Measurements from ENCODE around the gene PSMD2.

The PSMD2 gene

DNA sequence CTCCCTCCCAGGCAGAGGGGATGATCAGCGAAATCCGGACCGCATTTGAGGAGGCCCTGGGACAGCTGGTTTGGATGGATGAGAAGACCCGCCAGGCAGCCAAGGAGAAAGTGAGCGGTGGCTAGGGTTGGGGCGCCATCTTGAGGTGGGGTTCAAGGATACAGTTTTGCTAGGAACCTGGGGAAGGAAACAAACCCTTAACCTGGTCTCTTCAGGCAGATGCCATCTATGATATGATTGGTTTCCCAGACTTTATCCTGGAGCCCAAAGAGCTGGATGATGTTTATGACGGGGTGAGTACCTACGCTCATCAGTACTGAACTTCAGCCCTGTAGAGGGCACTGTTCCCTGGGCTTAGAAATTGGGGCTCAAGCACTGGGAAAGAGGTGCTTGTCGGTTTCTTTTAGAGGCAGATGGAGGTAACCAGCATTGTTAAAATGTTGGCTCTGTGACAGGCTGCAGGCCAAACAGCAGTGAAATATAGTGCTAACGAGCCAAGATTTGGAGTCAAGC is 9.6 kb upstream of the PSMD2 start:
- no peaks in the 10 kb centered on the region for H3K4me1 ChIP-seq
- no peaks in the 10 kb centered on the region for H3K36me3 ChIP-seq
- peaks cover 0 to 26% of the 10 kb centered on the region in 2 donors for H3K27me3 ChIP-seq
- intact Hi-C loops (cut with DNase I; ENCODE audit: low total_unique reads), result no loop called here
- no peak overlapping the region for H3K27ac ChIP-seq
- TF ChIP-seq, protein P1, sequence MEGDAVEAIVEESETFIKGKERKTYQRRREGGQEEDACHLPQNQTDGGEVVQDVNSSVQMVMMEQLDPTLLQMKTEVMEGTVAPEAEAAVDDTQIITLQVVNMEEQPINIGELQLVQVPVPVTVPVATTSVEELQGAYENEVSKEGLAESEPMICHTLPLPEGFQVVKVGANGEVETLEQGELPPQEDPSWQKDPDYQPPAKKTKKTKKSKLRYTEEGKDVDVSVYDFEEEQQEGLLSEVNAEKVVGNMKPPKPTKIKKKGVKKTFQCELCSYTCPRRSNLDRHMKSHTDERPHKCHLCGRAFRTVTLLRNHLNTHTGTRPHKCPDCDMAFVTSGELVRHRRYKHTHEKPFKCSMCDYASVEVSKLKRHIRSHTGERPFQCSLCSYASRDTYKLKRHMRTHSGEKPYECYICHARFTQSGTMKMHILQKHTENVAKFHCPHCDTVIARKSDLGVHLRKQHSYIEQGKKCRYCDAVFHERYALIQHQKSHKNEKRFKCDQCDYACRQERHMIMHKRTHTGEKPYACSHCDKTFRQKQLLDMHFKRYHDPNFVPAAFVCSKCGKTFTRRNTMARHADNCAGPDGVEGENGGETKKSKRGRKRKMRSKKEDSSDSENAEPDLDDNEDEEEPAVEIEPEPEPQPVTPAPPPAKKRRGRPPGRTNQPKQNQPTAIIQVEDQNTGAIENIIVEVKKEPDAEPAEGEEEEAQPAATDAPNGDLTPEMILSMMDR (IDR thresholded peaks at IDR 0.05), result no peak
- no peaks in the 10 kb centered on the region for H3K9me3 ChIP-seq
- DNase-seq, result no peak
- H3K4me3 ChIP-seq, result no peak overlapping the region

DNA sequence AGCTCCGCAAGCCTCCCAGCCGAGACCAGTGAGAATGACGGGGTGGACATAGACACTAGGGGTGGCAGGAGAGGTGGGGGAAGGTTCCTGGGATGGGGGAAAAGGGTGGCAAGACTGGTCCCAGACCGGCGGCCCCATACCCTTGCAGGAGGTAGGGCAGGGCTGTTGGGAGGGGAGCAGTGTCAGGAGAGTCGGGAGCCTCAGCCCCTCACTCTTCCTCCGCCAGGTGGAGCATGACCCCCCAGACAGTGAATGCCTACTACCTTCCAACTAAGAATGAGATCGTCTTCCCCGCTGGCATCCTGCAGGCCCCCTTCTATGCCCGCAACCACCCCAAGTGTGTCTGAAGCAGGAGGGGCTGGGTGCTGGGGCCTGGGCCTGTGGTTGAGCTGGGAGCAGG is 8.7 kb upstream of the PSMD2 start:
- Histone ChIP-seq H3K27ac (no peak overlapping the region), H3K27me3 (peaks cover 0 to 26% of the 10 kb centered on the region in 2 donors), H3K4me1 (no peaks in the 10 kb centered on the region), H3K4me3 (no peak overlapping the region), H3K36me3 (no peaks in the 10 kb centered on the region), H3K9me3 (no peaks in the 10 kb centered on the region)
- no peak for DNase-seq
- TF ChIP-seq, protein P1 (IDR thresholded peaks at IDR 0.05), result no peak
- intact Hi-C loops (cut with DNase I; ENCODE audit: low total_unique reads), result no loop called here

DNA sequence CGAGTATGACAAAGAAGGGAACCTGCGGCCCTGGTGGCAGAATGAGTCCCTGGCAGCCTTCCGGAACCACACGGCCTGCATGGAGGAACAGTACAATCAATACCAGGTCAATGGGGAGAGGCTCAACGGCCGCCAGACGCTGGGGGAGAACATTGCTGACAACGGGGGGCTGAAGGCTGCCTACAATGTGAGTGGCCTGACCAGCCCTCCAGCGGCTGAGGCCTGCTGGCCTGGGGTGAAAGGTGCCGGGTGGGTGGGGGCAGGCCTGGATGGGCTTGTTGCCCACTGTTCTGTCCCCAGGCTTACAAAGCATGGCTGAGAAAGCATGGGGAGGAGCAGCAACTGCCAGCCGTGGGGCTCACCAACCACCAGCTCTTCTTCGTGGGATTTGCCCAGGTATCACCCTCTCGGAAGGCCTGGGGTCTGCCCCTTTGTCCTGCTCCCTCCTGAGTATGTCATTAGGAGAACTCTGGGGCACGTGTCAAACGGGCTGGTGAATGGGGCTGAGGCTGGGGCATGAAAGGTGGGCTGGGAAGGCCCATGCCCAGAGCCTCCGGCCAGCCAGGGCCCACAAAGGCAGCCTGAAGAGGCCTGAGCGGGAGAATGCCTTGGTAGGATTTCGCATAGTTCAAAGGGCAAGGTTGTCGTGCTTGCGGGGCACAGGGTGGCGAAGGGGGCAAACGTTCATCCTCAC is 7.8 kb upstream of the PSMD2 start:
- H3K4me3 ChIP-seq, result no peak overlapping the region
- H3K9me3 ChIP-seq, result no peaks in the 10 kb centered on the region
- intact Hi-C loops (cut with DNase I; ENCODE audit: low total_unique reads), result no loop called here
- H3K4me1 ChIP-seq, result no peaks in the 10 kb centered on the region
- no peaks in the 10 kb centered on the region for H3K36me3 ChIP-seq
- H3K27ac ChIP-seq, result no peak overlapping the region
- no peak for DNase-seq
- TF ChIP-seq, protein P1 (IDR thresholded peaks at IDR 0.05), result no peak
- peaks cover 0 to 24% of the 10 kb centered on the region in 2 donors for H3K27me3 ChIP-seq

DNA sequence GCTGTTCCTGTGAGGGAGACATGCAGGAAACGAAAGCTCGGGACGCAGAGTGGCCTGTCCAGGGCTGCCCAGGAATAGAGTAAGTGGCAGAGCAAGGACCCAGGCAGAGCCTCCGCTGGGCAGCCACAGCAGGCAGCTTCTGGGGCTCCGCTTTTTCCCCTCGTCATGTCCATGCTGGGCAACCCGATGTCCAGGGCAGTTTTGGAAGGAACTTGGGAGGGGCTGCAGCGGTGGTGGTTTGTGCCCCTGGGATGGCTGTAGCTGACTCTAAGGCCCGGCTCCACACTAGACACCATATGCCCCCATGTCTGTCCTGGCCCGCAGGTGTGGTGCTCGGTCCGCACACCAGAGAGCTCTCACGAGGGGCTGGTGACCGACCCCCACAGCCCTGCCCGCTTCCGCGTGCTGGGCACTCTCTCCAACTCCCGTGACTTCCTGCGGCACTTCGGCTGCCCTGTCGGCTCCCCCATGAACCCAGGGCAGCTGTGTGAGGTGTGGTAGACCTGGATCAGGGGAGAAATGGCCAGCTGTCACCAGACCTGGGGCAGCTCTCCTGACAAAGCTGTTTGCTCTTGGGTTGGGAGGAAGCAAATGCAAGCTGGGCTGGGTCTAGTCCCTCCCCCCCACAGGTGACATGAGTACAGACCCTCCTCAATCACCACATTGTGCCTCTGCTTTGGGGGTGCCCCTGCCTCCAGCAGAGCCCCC is 7.1 kb upstream of the PSMD2 start:
- no peak overlapping the region for H3K27ac ChIP-seq
- TF ChIP-seq, protein P1 (IDR thresholded peaks at IDR 0.05), result no peak
- peaks cover 0 to 20% of the 10 kb centered on the region in 2 donors for H3K27me3 ChIP-seq
- no peaks in the 10 kb centered on the region for H3K4me1 ChIP-seq
- H3K4me3 ChIP-seq, result no peak overlapping the region
- no peaks in the 10 kb centered on the region for H3K36me3 ChIP-seq
- no peaks in the 10 kb centered on the region for H3K9me3 ChIP-seq
- no peak for DNase-seq
- intact Hi-C loops (cut with DNase I; ENCODE audit: low total_unique reads), result no loop called here

DNA sequence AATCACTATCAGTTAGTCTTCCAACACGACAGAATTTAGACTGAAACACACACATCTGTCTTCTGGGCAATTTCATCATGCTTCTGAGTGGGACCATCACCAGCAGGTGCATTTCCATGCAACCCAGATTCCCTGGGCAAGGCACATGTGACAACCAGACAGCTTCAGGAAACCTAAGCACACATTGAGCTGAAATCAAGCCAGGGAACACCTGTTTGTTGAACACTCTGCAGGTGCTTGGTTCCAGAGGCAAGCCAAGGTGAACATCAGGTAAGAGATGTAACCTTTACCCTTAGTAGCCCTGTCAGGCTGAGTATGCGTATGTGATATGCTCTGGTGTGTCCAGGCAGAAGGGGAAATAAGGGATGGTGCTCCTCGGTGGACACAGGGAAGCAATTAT is 3.3 kb upstream of the PSMD2 start:
- H3K9me3 ChIP-seq, result no peaks in the 10 kb centered on the region
- no peak overlapping the region for H3K4me3 ChIP-seq
- peaks cover 0 to 8% of the 10 kb centered on the region in 2 donors for H3K27me3 ChIP-seq
- peaks cover 0 to 19% (median 16%) of the 10 kb centered on the region in 4 donors for H3K4me1 ChIP-seq
- TF ChIP-seq, protein P1 (IDR thresholded peaks at IDR 0.05), result no peak
- intact Hi-C loops (cut with DNase I; ENCODE audit: low total_unique reads), result loop anchor here (5.0 kb wide), 1 partner anchor 158 kb away; the partner anchor contains the start of gene EIF2B5
- H3K36me3 ChIP-seq, result peaks cover 0 to 6% (median 4%) of the 10 kb centered on the region in 3 donors
- H3K27ac ChIP-seq, result no peak overlapping the region
- DNase-seq, result no peak

All from tibial artery (tissue), 4 donors.